GM12891 (cell line): ENCODE results near the gene GPD1.

ENCODE experiments used
- DNase-seq: peaks from one replicate; pipeline ENCODE4 v3.0.0; 2011; ENCODE audit warnings: low spot score; ENCODE audit not compliant: insufficient read length
- FAIRE-seq: peaks from 2 replicates; lab custom pipeline; 2011; peaks lifted over from hg19 to GRCh38; lab: Jason Lieb, UNC
- PAX5 ChIP-seq: IDR thresholded peaks from 2 replicates; pipeline ENCODE4 v1.6.1; 2011; ENCODE audit warnings: low read length, moderate library complexity, mild to moderate bottlenecking; ENCODE audit not compliant: insufficient read depth, severe bottlenecking
- POLR2A ChIP-seq: IDR thresholded peaks from 2 replicates; pipeline ENCODE4 v1.6.1; 2011; ENCODE audit warnings: low read depth, low read length, control low read depth
- POLR2AphosphoS5 ChIP-seq: IDR thresholded peaks from 2 replicates; pipeline ENCODE4 v1.6.1; 2011; ENCODE audit warnings: low read depth, low read length, control low read depth
- POU2F2 ChIP-seq: IDR thresholded peaks from 2 replicates; pipeline ENCODE4 v1.6.1; 2011; ENCODE audit warnings: low read depth, mild to moderate bottlenecking, control low read depth, low read length, moderate library complexity
- SPI1 ChIP-seq: IDR thresholded peaks from 2 replicates; pipeline ENCODE4 v1.6.1; 2011; ENCODE audit warnings: low read depth, low read length, control low read depth
- TAF1 ChIP-seq: IDR thresholded peaks from 2 replicates; pipeline ENCODE4 v1.6.1; 2011; ENCODE audit warnings: low read depth, low read length, control low read depth

Gene GPD1

DNA sequence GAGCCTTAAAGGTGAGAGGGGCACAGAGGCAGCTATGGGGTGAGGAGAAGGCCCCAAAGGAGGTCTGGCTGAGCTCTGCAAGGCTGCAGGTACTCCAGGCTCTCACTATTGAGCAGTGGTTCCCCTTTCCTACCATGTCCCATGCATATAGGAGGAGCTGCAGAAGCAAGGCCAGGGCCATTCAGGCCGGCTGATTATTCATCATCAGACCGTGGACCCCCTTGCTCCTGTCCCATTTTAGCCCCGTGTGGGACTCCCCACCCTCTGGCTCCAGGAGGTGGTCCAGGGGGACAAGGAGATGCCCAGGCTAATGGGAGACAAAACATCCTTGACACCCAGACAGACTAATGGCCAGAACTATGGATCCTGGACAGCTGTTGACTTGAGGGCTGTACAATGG lies 3.1 kb downstream of the GPD1 start:
- FAIRE-seq, result no peak
- no peak for TF ChIP-seq POLR2AphosphoS5
- no peak for DNase-seq

DNA sequence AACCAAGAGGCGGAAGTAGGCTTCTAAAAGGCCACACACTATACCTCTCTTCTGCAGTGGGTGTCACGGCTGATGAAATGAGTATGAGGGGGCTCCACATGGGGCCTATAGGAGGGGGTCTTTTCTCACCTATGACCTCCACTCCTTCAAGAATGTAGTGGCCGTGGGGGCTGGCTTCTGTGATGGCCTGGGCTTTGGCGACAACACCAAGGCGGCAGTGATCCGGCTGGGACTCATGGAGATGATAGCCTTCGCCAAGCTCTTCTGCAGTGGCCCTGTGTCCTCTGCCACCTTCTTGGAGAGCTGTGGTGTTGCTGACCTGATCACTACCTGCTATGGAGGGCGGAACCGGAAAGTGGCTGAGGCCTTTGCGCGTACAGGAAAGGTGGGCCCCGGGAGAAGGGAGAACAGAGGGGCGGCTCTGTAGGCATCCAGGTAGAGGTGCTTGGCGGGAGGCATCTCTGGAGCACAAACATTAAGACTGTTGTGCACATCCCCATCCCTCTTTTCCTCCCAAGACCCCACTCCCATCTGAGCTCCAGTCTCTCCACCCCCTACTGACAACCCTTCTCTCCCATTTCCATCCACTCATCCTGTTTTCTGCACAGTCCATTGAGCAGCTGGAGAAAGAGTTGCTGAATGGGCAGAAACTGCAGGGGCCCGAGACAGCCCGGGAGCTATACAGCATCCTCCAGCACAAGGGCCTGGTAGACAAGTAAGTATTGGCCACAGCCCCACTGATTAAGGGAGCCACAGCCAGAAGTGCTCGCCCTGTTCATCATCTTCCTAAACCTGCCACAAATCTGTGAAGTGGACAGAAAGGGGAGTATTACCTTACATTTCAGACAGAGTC lies 3.8 kb downstream of the GPD1 start:
- no peak for FAIRE-seq
- no peak for TF ChIP-seq SPI1
- TF ChIP-seq POU2F2, result no peak
- no peak for TF ChIP-seq POLR2A
- TF ChIP-seq PAX5, result no peak
- no peak for TF ChIP-seq TAF1
- TF ChIP-seq POLR2AphosphoS5, result no peak
- DNase-seq, result no peak

DNA sequence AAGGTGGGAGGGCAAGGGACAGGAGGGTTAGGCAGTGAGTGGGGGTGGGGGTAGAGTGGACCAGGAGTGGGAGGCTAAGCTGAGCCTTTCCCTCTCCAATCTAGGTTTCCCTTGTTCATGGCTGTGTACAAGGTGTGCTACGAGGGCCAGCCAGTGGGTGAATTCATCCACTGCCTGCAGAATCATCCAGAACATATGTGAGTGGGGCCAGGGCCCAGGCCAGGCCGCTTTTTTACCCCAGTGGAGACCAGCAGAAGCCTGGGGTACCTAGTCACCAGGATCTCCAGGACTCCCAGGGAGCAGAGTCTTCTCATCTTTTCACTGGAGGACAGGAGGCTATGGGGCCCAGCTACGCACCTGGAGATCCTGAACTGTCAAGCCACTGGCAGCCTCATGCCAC lies 5.5 kb downstream of the GPD1 start:
- FAIRE-seq, result no peak
- no peak for DNase-seq
- no peak for TF ChIP-seq PAX5
- TF ChIP-seq POU2F2, result no peak
- TF ChIP-seq POLR2A, result no peak
- no peak for TF ChIP-seq SPI1
- no peak for TF ChIP-seq POLR2AphosphoS5
- no peak for TF ChIP-seq TAF1

DNA sequence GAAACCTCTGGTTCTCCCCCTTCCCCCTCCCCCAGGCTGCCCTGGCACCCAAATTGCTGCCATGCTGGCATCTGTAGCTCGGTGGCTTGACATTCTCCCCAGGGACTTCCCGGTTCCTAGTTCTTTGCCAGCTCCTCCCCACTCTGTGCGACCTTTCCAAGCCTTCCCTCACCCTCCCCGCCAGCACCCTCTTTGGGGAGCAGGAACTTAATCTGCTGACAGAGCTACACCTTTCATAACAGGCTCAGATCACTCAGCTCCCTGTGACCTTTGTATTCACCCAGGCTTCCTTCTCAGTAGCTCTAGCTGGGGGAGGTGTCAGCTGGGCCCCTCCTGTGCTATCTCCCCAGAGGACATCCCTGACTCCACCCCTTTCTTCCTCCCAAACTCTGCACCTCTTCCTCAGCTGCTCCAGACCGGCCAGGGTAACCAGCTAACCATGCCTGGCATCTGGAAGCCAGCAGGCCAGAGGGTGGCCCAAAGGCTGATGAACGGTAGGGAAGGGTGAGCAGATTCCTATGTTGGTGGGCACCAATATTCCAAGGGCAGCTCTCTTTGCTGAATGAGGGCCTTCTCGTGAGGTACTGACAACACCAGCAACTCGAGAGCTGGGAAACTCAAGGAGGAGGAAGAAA lies 6.4 kb downstream of the GPD1 start:
- no peak for TF ChIP-seq PAX5
- TF ChIP-seq SPI1, result no peak
- DNase-seq, result no peak
- FAIRE-seq, result peak; percentile 67

DNA sequence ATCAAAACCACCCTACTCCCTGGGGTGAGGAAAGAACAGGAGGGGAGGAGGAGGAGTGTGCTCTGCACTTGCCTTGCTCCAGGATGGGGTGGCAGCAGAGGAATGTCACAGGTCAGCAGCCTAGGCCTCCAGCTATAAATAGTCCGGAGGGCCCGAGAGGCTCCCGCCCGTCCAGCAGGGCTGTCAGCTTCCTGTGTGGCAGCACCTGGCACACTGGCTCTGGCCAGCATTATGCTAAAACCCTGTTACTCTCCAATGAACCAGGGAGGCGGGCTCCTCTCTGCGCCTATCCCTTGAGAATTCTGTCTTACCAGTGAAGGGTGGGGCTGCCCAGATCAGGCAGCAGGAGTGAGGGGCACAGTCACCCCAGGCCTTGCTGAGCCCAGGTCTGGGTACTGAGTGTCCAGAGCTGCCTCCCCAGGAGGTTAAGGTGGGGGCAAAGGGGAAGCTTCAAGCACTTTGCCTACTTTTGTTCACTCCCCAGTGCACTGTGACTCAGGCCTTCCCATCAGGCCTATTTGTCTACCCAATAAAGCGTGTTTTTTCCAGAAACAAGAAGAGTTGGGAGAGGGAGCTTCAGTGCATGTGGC lies 7.0 kb downstream of the GPD1 start:
- no peak for DNase-seq
- FAIRE-seq, result no peak
- TF ChIP-seq POLR2A (no peak), TAF1 (no peak), PAX5 (no peak), POLR2AphosphoS5 (no peak), SPI1 (no peak), POU2F2 (no peak)

DNA sequence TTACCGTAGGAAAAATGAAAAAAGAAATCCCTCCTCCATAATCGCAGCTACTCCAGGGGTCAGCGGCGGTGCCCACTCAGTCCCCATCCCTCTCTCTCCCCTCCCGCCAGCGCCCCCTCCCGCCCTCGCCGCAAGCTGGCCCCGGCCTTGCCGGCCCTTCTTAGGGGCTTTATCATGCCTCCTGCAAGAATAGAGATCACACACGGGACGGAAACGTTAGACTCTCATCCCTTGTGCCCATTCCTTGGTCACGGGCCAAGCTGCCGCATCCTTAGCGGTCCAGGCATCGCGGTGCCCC lies 7.5 kb downstream of the GPD1 start:
- no peak for FAIRE-seq
- no peak for DNase-seq
- TF ChIP-seq SPI1 (no peak), PAX5 (no peak), POLR2A (no peak), POLR2AphosphoS5 (no peak), TAF1 (no peak), POU2F2 (no peak)

DNA sequence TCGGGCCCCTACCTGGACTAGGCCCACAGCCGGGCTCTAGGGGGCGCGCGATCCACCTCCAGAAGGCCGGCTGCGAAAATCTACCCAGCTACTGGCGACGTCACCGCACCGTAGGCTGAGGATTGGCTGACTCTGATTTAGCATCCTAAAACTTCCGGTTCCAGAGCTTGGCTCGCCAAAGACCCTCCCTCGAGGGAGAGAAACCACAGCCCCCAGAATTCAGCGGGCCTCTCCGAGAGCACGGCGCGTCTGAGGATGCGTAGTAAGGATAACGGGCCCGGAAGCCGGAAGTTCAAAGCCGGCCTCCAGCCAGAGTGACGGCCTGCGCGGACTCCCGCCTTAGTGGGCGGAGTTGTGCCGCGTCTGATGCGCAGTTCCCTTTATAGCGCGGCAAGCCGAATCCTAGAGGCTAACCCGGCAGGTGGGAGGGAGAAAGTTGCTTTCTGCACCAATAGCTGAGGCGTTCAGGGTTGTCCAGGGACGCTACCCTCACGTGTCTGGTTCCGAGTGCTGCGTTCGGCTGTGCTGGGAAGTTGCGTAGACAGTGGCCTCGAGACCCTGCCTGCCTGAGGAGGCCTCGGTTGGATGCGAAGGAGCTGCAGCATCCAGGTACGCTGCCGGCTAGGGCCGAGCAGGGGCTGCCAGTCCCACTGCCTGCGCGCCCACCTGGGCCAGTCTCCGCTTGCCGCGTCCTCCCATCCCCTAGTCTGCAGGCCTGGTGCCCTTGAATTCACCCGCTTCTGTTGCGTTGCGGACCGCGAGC lies 8.1 kb downstream of the GPD1 start, which contains the start of gene COX14:
TSS of gene COX14 (plus strand) at position 544 of the 763 bp plus-strand sequence. CDS start 7,808 bp downstream, outside the sequence.
- DNase-seq (peak; percentile 94), FAIRE-seq (peak; percentile 99)
- peak; percentile 83 for TF ChIP-seq SPI1
- peak; percentile 96 for TF ChIP-seq TAF1
- peak; percentile 98 for TF ChIP-seq POLR2AphosphoS5
- no peak for TF ChIP-seq PAX5
- peak; percentile 98 for TF ChIP-seq POLR2A
- peak; percentile 12; the same call in 1 of the 2 replicates for TF ChIP-seq POU2F2

- TF ChIP-seq PAX5 (no peak), TAF1 (no peak), POU2F2 (no peak), POLR2A (no peak), POLR2AphosphoS5 (no peak), SPI1 (peak; percentile 54)
Measured at GRCh38 chr12:50112456-50113218, 8.8 kb downstream of the GPD1 start.

GRCh38 chr12:50117057-50117622 lies 13.3 kb downstream of the GPD1 start:
- TF ChIP-seq POU2F2 (no peak), PAX5 (no peak), TAF1 (no peak), POLR2AphosphoS5 (no peak), SPI1 (no peak), POLR2A (no peak)
- DNase-seq (no peak), FAIRE-seq (no peak)

More at GRCh38 chr12:50112456-50113218, 8.8 kb downstream of the GPD1 start:
- no peak for FAIRE-seq
- DNase-seq, result peak; percentile 39

DNA sequence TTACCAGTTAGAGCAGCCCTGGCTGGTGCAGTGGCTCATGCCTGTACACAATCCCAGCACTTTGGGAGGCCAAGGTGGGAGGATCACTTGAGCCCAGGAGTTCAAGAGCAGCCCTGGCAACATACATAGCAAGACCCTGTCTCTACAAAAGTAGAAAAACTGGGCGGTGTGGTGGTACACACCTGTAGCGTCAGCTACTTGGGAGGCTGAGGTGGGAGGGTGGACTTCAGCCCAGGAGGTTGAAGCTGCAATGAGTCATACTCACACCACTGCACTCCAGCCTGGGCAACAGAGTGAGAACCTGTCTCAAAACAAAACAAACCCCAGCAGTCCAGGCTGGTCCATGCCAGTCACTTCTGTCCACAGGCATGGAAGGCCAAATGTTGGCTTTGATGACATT lies 15.6 kb downstream of the GPD1 start:
- DNase-seq (no peak), FAIRE-seq (no peak)
- no peak for TF ChIP-seq SPI1
- no peak for TF ChIP-seq PAX5
- TF ChIP-seq POU2F2, result no peak
- TF ChIP-seq POLR2A, result no peak
- no peak for TF ChIP-seq POLR2AphosphoS5
- no peak for TF ChIP-seq TAF1
